Measurements from ENCODE around the gene CETN1. TPM values are rescaled to one million over a fixed set of nuclear protein-coding genes. Genes with fewer than 3 reads are reported as not detected.

CETN1 gene
- total RNA-seq, 2 donors from 2014 or later: 8.7 TPM; not detected in 1

DNA sequence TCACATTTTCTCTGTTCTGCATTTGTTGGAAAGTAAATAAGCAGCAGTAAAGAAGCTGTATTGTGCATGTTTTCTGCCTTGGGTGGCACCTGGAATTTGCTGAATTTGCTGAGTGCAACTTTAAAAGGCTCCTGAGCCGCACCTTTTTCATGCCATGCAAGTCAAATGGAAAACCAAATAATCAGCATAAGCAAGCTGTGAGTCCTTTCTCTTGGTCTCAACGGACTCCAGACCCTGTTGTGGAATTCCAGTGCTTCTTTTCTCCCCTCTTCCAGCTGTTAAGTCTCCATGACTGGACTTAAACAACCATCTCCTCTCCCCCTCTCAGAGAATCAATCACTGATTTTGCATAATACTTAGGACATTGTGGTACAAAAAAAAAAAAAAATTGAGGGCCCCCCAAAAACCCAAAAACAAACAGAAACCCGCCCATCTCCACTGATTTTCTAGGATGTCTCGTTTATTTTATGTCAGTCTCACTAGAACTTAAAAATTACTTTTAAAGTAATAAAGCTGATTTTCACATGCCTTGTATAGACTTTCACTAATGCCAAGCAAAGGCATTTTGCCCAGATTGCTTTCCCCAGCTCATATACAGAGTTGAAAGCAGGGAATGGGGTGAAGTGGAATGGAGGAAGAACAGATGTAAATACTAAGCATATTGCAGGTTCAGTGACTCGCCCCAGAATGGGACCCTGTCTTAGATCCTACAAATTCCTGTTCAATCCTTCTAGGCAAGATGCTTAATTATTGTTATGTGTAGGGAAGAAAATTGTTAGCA is 5.1 kb upstream of the CETN1 start:
- TF ChIP-seq POLR2AphosphoS5 (IDR thresholded peaks at IDR 0.05): no peak
- TF ChIP-seq, protein P1, sequence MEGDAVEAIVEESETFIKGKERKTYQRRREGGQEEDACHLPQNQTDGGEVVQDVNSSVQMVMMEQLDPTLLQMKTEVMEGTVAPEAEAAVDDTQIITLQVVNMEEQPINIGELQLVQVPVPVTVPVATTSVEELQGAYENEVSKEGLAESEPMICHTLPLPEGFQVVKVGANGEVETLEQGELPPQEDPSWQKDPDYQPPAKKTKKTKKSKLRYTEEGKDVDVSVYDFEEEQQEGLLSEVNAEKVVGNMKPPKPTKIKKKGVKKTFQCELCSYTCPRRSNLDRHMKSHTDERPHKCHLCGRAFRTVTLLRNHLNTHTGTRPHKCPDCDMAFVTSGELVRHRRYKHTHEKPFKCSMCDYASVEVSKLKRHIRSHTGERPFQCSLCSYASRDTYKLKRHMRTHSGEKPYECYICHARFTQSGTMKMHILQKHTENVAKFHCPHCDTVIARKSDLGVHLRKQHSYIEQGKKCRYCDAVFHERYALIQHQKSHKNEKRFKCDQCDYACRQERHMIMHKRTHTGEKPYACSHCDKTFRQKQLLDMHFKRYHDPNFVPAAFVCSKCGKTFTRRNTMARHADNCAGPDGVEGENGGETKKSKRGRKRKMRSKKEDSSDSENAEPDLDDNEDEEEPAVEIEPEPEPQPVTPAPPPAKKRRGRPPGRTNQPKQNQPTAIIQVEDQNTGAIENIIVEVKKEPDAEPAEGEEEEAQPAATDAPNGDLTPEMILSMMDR (IDR thresholded peaks at IDR 0.05): no peak
- no peak for TF ChIP-seq POLR2A (IDR thresholded peaks at IDR 0.05)
- Histone ChIP-seq H3K4me1 (replicated peaks) (no peaks in the 10 kb centered on the region), H3K4me3 (no peak overlapping the region), H3K27ac (no peak overlapping the region), H3K9me3 (no peaks in the 10 kb centered on the region), H3K36me3 (no peaks in the 10 kb centered on the region), H3K27me3 (replicated peaks; ENCODE audit: insufficient read depth) (no peaks in the 10 kb centered on the region)
- 51% methylated on average over 5 of the region's 5 CpGs for whole genome bisulfite sequencing
- intact Hi-C loops (cut with DNase I): no loop called here
- DNase-seq (ENCODE audit: low spot score): no peak

DNA sequence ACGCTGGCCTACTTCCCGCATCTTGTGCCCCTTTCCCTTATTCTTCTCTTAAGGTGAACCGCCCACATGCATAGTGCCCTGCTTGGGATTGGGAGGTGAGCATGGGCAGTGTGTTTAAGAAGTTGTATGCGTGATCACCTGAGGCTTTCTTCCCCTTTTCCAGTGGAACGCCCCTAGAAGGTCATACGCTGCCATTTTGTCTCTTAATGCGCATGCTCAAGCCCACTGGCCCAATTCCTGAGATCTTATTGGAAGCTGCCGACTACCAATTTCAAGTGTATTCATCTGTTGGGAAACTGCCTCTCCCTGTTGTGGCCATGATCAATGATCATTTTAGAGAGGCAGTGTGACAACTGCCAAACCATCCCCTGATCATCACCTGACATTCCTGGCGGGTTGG is 3.3 kb upstream of the CETN1 start:
- TF ChIP-seq POLR2AphosphoS5 (IDR thresholded peaks at IDR 0.05): no peak
- 98% methylated on average over 9 of the region's 9 CpGs for WGBS
- no peaks in the 10 kb centered on the region for H3K9me3 ChIP-seq
- no peaks in the 10 kb centered on the region for H3K27me3 ChIP-seq (replicated peaks; ENCODE audit: insufficient read depth)
- no peaks in the 10 kb centered on the region for H3K4me1 ChIP-seq (replicated peaks)
- intact Hi-C loops (cut with DNase I): no loop called here
- H3K4me3 ChIP-seq: no peak overlapping the region
- H3K27ac ChIP-seq: no peak overlapping the region
- H3K36me3 ChIP-seq: no peaks in the 10 kb centered on the region
- DNase-seq (ENCODE audit: low spot score): no peak

DNA sequence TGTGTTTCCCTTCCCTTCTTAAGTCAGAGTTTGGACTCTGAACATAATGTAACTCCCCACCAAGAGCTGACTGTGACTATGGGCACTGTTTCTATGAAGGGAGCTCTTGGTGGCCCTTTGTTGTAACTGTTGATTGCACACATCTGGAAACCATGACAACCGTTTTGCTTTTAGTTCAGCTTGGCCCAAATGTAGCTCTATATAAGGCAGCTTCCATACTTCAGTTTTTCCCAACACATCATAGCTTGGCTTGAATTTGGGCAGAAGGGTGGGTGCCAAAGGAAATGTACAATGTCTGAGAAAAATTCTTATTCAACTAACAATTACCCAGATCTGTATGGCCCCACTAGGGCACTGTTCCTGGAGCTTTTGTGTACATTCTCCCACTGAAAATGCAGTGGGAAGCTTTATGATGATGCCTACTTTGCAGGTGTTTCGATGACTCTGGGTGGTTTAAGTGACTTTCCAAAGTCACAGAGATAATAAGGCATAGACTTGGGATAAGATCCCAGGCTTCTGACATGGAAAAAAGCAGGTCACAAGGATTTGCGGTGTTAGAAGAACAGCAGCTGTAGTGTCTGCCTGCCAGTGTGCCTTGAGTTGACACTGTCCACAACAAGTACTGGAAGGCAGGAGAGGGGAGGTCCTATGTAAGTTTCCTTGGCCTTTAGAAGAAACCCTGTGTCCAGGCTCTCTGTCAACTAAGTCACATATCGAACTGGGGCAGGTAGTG is 2.4 kb upstream of the CETN1 start:
- Histone ChIP-seq H3K27ac (no peak overlapping the region), H3K27me3 (replicated peaks; ENCODE audit: insufficient read depth) (no peaks in the 10 kb centered on the region), H3K9me3 (no peaks in the 10 kb centered on the region), H3K4me3 (no peak overlapping the region), H3K4me1 (replicated peaks) (no peaks in the 10 kb centered on the region), H3K36me3 (no peaks in the 10 kb centered on the region)
- 75% methylated on average over 4 of the region's 4 CpGs for WGBS
- intact Hi-C loops (cut with DNase I): no loop called here
- TF ChIP-seq, protein P1 (IDR thresholded peaks at IDR 0.05): no peak
- TF ChIP-seq POLR2A (IDR thresholded peaks at IDR 0.05) (no peak), POLR2AphosphoS5 (IDR thresholded peaks at IDR 0.05) (no peak)
- no peak for DNase-seq (ENCODE audit: low spot score)

DNA sequence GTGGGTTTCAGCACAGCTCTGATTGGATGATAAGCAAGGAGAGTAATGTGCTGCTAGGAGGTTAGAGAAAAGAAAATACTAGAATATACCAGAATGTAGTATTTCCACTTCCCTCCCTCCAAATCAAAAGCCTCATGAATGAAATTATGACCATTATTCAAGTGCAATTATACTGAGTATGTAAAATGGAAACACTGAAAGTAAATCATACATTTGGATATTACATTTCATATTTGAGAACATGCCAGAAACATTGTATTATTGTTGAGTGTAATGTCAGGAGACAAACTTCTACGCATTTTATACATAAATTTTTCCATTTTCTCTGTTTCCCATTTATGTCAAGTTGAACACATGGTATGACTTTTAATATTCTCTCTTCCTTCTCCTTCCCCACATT is 942 bp upstream of the CETN1 start:
- intact Hi-C loops (cut with DNase I): no loop called here

DNA sequence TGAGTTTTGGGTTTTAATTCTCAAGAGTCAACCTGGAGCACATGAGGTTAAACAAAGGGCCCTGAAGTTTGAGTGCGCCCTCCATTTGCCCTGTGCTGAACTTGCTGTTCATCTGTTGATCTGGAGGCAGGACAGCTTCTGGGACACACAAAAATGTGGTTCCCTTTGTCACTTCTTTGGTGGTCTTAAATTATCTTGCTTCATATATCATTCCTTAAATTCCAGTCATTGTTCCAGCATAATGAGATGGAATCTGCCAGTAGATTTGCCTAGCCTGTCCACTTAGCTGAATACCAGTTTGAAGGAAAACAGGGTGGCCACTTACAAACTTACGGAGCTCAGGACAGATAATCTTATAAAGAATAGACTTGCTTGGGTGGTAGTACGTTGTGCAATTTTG is 916 bp downstream of the CETN1 start:
- intact Hi-C loops (cut with DNase I): no loop called here
- no peak for DNase-seq (ENCODE audit: low spot score)

More for the DNA sequence above, 942 bp upstream of the CETN1 start:
- H3K27me3 ChIP-seq (replicated peaks; ENCODE audit: insufficient read depth): no peaks in the 10 kb centered on the region
- no peak overlapping the region for H3K27ac ChIP-seq
- TF ChIP-seq, protein P1 (IDR thresholded peaks at IDR 0.05): no peak
- TF ChIP-seq POLR2AphosphoS5 (IDR thresholded peaks at IDR 0.05): no peak
- TF ChIP-seq POLR2A (IDR thresholded peaks at IDR 0.05): no peak
- DNase-seq (ENCODE audit: low spot score): no peak
- H3K4me1 ChIP-seq (replicated peaks): no peaks in the 10 kb centered on the region
- H3K9me3 ChIP-seq: no peaks in the 10 kb centered on the region
- 88% methylated on average over 1 of the region's 1 CpG for WGBS
- H3K4me3 ChIP-seq: no peak overlapping the region
- H3K36me3 ChIP-seq: no peaks in the 10 kb centered on the region

More for the DNA sequence above, 916 bp downstream of the CETN1 start:
- no peak overlapping the region for H3K4me3 ChIP-seq
- H3K4me1 ChIP-seq (replicated peaks): no peaks in the 10 kb centered on the region
- no peaks in the 10 kb centered on the region for H3K36me3 ChIP-seq
- WGBS: 82% methylated on average over 3 of the region's 3 CpGs
- TF ChIP-seq, protein P1 (IDR thresholded peaks at IDR 0.05): no peak
- TF ChIP-seq POLR2AphosphoS5 (IDR thresholded peaks at IDR 0.05): no peak
- TF ChIP-seq POLR2A (IDR thresholded peaks at IDR 0.05): no peak
- no peaks in the 10 kb centered on the region for H3K9me3 ChIP-seq
- H3K27me3 ChIP-seq (replicated peaks; ENCODE audit: insufficient read depth): no peaks in the 10 kb centered on the region
- H3K27ac ChIP-seq: no peak overlapping the region
